Activated T-cell treated with anti-CD3 and anti-CD28 coated beads, Interleukin-2, amount 50 U/mL, for 4 hours (primary cell): ENCODE results near the gene JPH3. TPM values are rescaled to one million over a fixed set of nuclear protein-coding genes. Genes with fewer than 3 reads are reported as not detected.

Experiments used
- ATAC-seq, 2 donors: fragments of 200-7000 bp; cut with Tn5 transposase; one replicate each; pipeline ENCODE4 v1.10.0; 2021
- DNase-seq: peaks from one replicate; pipeline ENCODE4 v3.0.0-alpha.2; 2020
- H3K27me3 Mint-ChIP-seq: one replicate; pipeline ENCODE4 v1.8.0; 2021; ENCODE audit warnings: low read depth, mixed read lengths
- H3K36me3 Mint-ChIP-seq: one replicate; pipeline ENCODE4 v1.8.0; 2022; ENCODE audit warnings: mixed read lengths; ENCODE audit not compliant: insufficient read depth
- H3K4me1 Mint-ChIP-seq: one replicate; pipeline ENCODE4 v1.8.0; 2021; ENCODE audit warnings: low read depth, mixed read lengths
- H3K4me3 Mint-ChIP-seq: one replicate; pipeline ENCODE4 v1.8.0; 2021; ENCODE audit warnings: mild to moderate bottlenecking, moderate library complexity, mixed read lengths
- H3K9me3 Mint-ChIP-seq: one replicate; pipeline ENCODE4 v1.8.0; 2021; ENCODE audit warnings: mixed read lengths
- total RNA-seq, 3 donors: library from RNA; stranded (reverse); gene quantifications; one replicate each; pipeline ENCODE4 v1.2.1, GENCODE V29; 2021

The JPH3 gene
- total RNA-seq, 3 donors from 2014 or later = not detected

GRCh38 chr16:87637357-87637756 is 35.0 kb downstream of the JPH3 start:
- Mint-ChIP-seq H3K36me3 (no peaks in the 10 kb centered on the region), H3K4me1 (peaks cover 14% of the 10 kb centered on the region), H3K27me3 (peaks cover under 1% of the 10 kb centered on the region), H3K9me3 (no peaks in the 10 kb centered on the region), H3K4me3 (no peak overlapping the region)
- no peak for ATAC-seq
- no peak for DNase-seq

GRCh38 chr16:87638736-87639135 is 36.4 kb downstream of the JPH3 start:
- H3K27me3 Mint-ChIP-seq = no peaks in the 10 kb centered on the region
- H3K9me3 Mint-ChIP-seq = no peaks in the 10 kb centered on the region
- peaks cover 14% of the 10 kb centered on the region for H3K4me1 Mint-ChIP-seq
- ATAC-seq (no peak), DNase-seq (no peak)
- no peaks in the 10 kb centered on the region for H3K36me3 Mint-ChIP-seq
- no peak overlapping the region for H3K4me3 Mint-ChIP-seq

GRCh38 chr16:87641721-87642120 is 39.4 kb downstream of the JPH3 start:
- no peak overlapping the region for H3K4me3 Mint-ChIP-seq
- H3K27me3 Mint-ChIP-seq = no peaks in the 10 kb centered on the region
- H3K9me3 Mint-ChIP-seq = no peaks in the 10 kb centered on the region
- ATAC-seq (no peak), DNase-seq (no peak)
- H3K4me1 Mint-ChIP-seq = no peaks in the 10 kb centered on the region
- H3K36me3 Mint-ChIP-seq = no peaks in the 10 kb centered on the region

- Mint-ChIP-seq H3K36me3 (no peaks in the 10 kb centered on the region), H3K27me3 (peaks cover 3% of the 10 kb centered on the region), H3K9me3 (no peaks in the 10 kb centered on the region), H3K4me3 (no peak overlapping the region), H3K4me1 (no peaks in the 10 kb centered on the region)
- DNase-seq = no peak
- ATAC-seq = no peak
Observed at GRCh38 chr16:87642491-87642890, 40.2 kb downstream of the JPH3 start.

- H3K4me3 Mint-ChIP-seq = no peak overlapping the region
- DNase-seq = no peak
- no peaks in the 10 kb centered on the region for H3K4me1 Mint-ChIP-seq
- H3K27me3 Mint-ChIP-seq = peaks cover 11% of the 10 kb centered on the region
- H3K9me3 Mint-ChIP-seq = no peaks in the 10 kb centered on the region
- H3K36me3 Mint-ChIP-seq = no peaks in the 10 kb centered on the region
- no peak for ATAC-seq
Observed at GRCh38 chr16:87644186-87644585, 41.9 kb downstream of the JPH3 start.

- Mint-ChIP-seq H3K27me3 (peaks cover 12% of the 10 kb centered on the region), H3K4me1 (no peaks in the 10 kb centered on the region), H3K9me3 (no peaks in the 10 kb centered on the region), H3K4me3 (no peak overlapping the region), H3K36me3 (no peaks in the 10 kb centered on the region)
- DNase-seq (no peak), ATAC-seq (no peak)
Observed at GRCh38 chr16:87644596-87644995, 42.3 kb downstream of the JPH3 start.

- no peaks in the 10 kb centered on the region for H3K9me3 Mint-ChIP-seq
- DNase-seq (no peak), ATAC-seq (no peak)
- peaks cover 12% of the 10 kb centered on the region for H3K27me3 Mint-ChIP-seq
- no peaks in the 10 kb centered on the region for H3K4me1 Mint-ChIP-seq
- H3K36me3 Mint-ChIP-seq = no peaks in the 10 kb centered on the region
- no peak overlapping the region for H3K4me3 Mint-ChIP-seq
Observed at GRCh38 chr16:87645802-87646201, 43.5 kb downstream of the JPH3 start.

- no peaks in the 10 kb centered on the region for H3K36me3 Mint-ChIP-seq
- ATAC-seq (no peak), DNase-seq (no peak)
- no peak overlapping the region for H3K4me3 Mint-ChIP-seq
- H3K27me3 Mint-ChIP-seq = peaks cover 12% of the 10 kb centered on the region
- no peaks in the 10 kb centered on the region for H3K4me1 Mint-ChIP-seq
- H3K9me3 Mint-ChIP-seq = no peaks in the 10 kb centered on the region
Observed at GRCh38 chr16:87647431-87648185, 45.3 kb downstream of the JPH3 start.

- H3K4me3 Mint-ChIP-seq = no peak overlapping the region
- H3K36me3 Mint-ChIP-seq = no peaks in the 10 kb centered on the region
- peaks cover 12% of the 10 kb centered on the region for H3K27me3 Mint-ChIP-seq
- H3K9me3 Mint-ChIP-seq = no peaks in the 10 kb centered on the region
- no peaks in the 10 kb centered on the region for H3K4me1 Mint-ChIP-seq
- ATAC-seq (no peak), DNase-seq (no peak)
Observed at GRCh38 chr16:87648236-87648635, 45.9 kb downstream of the JPH3 start.

- Mint-ChIP-seq H3K27me3 (peaks cover 12% of the 10 kb centered on the region), H3K4me3 (no peak overlapping the region), H3K36me3 (no peaks in the 10 kb centered on the region), H3K9me3 (no peaks in the 10 kb centered on the region), H3K4me1 (no peaks in the 10 kb centered on the region)
- DNase-seq (no peak), ATAC-seq (no peak)
Observed at GRCh38 chr16:87648698-87649487, 46.6 kb downstream of the JPH3 start.

- no peaks in the 10 kb centered on the region for H3K9me3 Mint-ChIP-seq
Observed at GRCh38 chr16:87652386-87652785, 50.1 kb downstream of the JPH3 start.

GRCh38 chr16:87652799-87653198 is 50.5 kb downstream of the JPH3 start:
- Mint-ChIP-seq H3K36me3 (no peaks in the 10 kb centered on the region), H3K27me3 (peaks cover 9% of the 10 kb centered on the region), H3K4me1 (no peaks in the 10 kb centered on the region), H3K4me3 (no peak overlapping the region), H3K9me3 (no peaks in the 10 kb centered on the region)
- ATAC-seq = no peak
- no peak for DNase-seq

More at GRCh38 chr16:87652386-87652785, 50.1 kb downstream of the JPH3 start:
- no peaks in the 10 kb centered on the region for H3K4me1 Mint-ChIP-seq
- ATAC-seq (no peak), DNase-seq (no peak)
- peaks cover 9% of the 10 kb centered on the region for H3K27me3 Mint-ChIP-seq
- no peak overlapping the region for H3K4me3 Mint-ChIP-seq
- H3K36me3 Mint-ChIP-seq = no peaks in the 10 kb centered on the region

- ATAC-seq = peak in 1 of 2 donors; percentile 25
- no peaks in the 10 kb centered on the region for H3K9me3 Mint-ChIP-seq
- no peaks in the 10 kb centered on the region for H3K36me3 Mint-ChIP-seq
- no peak for DNase-seq
- H3K4me3 Mint-ChIP-seq = no peak overlapping the region
- no peaks in the 10 kb centered on the region for H3K4me1 Mint-ChIP-seq
- H3K27me3 Mint-ChIP-seq = peaks cover 6% of the 10 kb centered on the region
Observed at GRCh38 chr16:87653234-87653633, 50.9 kb downstream of the JPH3 start.

- Mint-ChIP-seq H3K27me3 (no peaks in the 10 kb centered on the region), H3K36me3 (no peaks in the 10 kb centered on the region), H3K9me3 (no peaks in the 10 kb centered on the region), H3K4me3 (no peak overlapping the region), H3K4me1 (no peaks in the 10 kb centered on the region)
- no peak for DNase-seq
- no peak for ATAC-seq
Observed at GRCh38 chr16:87654826-87655225, 52.5 kb downstream of the JPH3 start.

GRCh38 chr16:87656328-87656727 is 54.0 kb downstream of the JPH3 start:
- Mint-ChIP-seq H3K4me1 (no peaks in the 10 kb centered on the region), H3K4me3 (no peak overlapping the region), H3K9me3 (no peaks in the 10 kb centered on the region), H3K36me3 (no peaks in the 10 kb centered on the region), H3K27me3 (peaks cover 5% of the 10 kb centered on the region)
- no peak for DNase-seq
- no peak for ATAC-seq
